DMS153 treated with DMSO at 0.1 percent for 48 hours (cell line): ENCODE results near the gene USH2A.
A peak's percentile ranks its signal among the peaks of the same experiment; 100 is the strongest.
"Not testable (repeated sequence)": the region's sequence is repeated elsewhere in the genome, so short reads cannot be mapped to it uniquely, and the experiment has no call there.

Experiments
- DNase-seq: peaks from one replicate; lab custom pipeline; 2025; ENCODE audit not compliant: unreplicated experiment; lab: John Stamatoyannopoulos, UW

Gene USH2A

GRCh38 chr1:216416488-216416887 lies 6.8 kb downstream of the USH2A start:
- no peak for DNase-seq

- no peak for DNase-seq
These were observed 13.2 kb downstream of the USH2A start for GRCh38 chr1:216410026-216410425.

- DNase-seq = no peak
These were observed 32.3 kb downstream of the USH2A start for GRCh38 chr1:216390956-216391355.

DNA sequence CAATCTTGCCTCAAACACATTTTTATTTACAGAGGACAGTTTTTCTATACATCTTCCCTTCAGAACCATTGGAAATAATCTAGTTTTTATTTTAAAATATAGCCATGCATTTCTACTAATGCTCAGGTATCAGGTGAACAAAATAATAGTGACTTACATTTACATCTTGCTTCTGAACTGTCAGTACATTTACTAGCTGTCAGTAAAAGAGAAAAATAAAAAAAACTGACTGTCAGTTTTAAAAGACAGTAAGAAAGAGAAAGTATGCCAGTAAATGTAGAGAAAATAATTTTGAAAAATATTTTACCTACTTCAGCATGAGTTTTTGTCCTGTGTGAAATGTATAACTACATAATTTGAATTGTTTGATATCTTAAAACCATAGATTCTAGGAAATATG lies 33.5 kb downstream of the USH2A start:
- no peak for DNase-seq

- DNase-seq = no peak
These were observed 34.7 kb downstream of the USH2A start for GRCh38 chr1:216388558-216388957.

DNA sequence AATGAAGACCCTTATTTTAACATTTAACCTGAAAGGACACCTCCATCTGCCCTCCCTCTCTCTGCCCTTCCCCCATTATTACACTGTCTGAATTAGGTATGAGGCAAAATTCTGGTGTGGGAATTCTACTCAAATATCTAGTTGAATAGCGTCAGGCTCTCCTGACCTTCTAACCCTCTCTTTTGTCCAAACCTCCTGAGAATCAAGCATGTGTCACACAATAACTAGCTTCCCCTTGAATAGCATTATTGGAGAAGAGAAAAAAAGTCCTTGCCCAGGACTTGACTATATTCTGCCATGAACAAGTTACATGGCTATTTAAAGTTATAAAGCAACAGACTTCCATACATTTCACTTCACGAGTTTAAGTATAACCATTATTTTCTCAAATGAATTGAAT lies 35.5 kb downstream of the USH2A start:
- no peak for DNase-seq

GRCh38 chr1:216379441-216379840 lies 43.8 kb downstream of the USH2A start:
- no peak for DNase-seq

DNA sequence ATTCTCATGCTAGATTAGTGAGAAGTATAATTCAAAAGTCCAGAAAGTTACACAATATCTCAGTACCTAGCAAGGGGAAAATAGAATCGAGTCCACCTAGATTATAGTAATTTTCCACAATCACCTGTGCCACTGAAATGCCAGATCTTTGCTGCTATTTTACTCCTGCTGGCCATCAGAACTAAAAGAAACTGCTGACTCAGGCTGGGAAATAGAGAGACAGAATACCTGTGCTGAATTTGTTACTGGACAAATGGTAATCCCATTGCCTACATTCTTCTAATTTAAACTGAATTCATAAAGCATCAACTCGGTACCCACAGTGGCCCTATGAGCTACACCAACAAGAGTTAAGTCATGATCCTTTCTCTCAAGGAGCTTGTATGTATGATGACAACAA lies 55.0 kb downstream of the USH2A start:
- DNase-seq = no peak

GRCh38 chr1:216366979-216367378 lies 56.3 kb downstream of the USH2A start:
- DNase-seq = no peak

DNA sequence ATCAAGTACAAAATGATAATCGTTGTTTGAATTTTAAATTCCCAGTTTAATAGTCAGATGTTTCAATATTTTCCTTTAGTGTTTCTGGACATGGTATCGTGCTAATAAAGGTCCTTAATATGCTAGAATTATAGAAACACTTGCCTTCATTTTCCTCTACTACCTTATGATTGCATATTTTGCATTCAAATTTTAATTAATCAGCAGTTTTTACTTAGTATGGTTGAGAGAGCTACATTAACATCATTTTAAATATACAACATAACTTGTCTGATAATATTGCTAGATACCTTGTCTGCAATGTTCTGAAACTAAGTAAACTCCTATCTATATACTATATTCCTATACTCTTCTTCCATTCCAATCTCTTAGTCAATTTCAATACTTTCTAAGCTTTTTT lies 66.3 kb downstream of the USH2A start:
- DNase-seq = no peak

GRCh38 chr1:216350186-216350585 lies 73.1 kb downstream of the USH2A start:
- no peak for DNase-seq

- no peak for DNase-seq
These were observed 76.7 kb downstream of the USH2A start for GRCh38 chr1:216346526-216346925.

GRCh38 chr1:216340542-216340941 lies 82.7 kb downstream of the USH2A start:
- DNase-seq = not testable (repeated sequence)

DNA sequence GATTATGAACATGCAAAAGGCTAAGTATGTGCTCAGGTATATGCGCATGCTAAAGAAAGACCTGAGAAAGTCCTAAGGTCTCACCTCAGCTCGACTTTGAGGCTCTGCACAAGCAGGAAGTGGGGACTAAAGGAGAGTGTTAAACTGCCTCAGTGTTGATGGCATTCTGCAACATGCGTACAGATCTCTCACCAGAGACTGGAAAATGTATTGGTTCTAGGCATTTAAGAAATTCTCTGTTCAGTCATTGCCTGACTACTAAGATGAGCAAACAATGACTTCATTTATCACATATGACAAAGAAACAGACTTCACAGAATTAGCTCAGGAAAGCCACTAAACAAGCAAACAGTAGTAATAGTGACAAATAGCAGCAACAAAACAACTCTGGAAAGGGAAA lies 90.8 kb downstream of the USH2A start:
- DNase-seq = no peak

DNA sequence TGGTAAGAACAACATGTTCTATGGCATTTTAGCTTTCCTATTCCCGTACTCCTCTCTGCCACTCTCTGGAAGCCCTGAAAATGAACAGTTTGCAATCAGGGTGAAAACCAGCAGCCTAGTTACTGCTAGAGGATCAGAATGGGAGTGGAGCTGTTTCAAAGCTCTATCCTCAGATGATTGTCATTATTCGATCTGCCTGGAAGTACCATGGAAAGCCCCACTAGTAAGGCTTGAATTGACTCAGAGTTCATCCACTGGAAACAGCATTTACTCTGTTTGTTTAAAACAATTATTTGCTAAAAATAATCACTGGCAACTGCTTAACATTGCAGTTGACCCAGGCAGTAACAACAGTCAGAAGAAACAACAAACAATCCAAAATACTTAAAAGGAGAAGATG lies 91.2 kb downstream of the USH2A start:
- DNase-seq = no peak

DNA sequence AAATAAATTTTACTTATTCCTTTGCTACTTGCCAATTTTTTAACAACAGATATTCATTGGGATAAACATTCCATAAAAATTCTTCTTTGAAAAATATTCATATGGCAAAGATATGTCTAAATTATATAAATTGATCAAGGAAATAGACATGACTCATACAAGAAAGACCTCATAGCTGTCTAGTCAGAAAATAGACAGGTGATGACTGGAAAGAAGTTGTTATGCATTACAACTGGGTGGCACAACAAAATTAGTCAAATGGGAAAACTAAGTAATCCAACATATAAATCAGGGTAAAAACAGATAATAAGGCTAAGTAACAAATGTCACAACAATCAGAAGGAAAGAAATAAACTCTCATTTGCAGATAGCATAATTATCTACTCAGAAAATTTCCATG lies 92.0 kb downstream of the USH2A start:
- no peak for DNase-seq

DNA sequence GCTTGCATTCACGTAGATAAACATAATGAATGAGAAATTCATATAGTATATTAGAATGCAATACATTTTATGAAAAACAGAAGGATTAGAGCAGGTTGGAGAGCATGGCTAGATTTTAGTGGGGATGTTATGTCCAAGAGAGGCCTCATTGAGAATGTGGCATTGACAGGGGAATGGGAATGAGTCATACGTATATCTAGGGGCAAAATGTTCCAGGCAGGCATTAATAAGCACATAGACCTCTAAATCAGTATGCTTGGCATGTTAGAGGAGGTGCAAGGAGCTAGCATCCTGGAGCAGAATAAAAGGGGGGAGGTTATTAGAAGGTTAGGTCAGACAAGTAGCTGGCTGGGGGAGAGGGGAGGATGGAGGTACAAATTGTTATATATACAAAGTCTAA lies 93.0 kb downstream of the USH2A start:
- DNase-seq = no peak

DNA sequence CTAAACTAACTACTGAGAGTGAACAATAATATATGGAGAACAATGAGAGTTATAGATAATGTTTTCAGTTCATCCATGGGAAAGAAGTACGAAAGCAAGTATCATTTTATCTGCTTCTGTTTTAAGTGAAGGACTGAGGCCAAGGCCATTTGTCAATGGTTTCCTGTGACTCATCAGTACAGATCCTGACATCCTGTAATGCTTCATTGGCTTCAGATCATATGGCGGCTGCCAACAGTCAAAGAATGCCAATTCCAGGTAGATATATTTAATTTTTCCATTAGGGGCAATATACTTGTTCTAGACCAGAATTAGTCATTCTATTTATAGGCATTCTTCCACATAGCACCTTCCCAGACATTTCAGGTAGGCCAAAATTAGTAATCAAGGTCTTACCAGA lies 97.3 kb downstream of the USH2A start:
- DNase-seq = no peak

GRCh38 chr1:216325336-216325735 lies 97.9 kb downstream of the USH2A start:
- DNase-seq = no peak

- no peak for DNase-seq
These were observed 99.9 kb downstream of the USH2A start for GRCh38 chr1:216323344-216323743.

- no peak for DNase-seq
These were observed 108.7 kb downstream of the USH2A start for GRCh38 chr1:216314379-216315095.

DNA sequence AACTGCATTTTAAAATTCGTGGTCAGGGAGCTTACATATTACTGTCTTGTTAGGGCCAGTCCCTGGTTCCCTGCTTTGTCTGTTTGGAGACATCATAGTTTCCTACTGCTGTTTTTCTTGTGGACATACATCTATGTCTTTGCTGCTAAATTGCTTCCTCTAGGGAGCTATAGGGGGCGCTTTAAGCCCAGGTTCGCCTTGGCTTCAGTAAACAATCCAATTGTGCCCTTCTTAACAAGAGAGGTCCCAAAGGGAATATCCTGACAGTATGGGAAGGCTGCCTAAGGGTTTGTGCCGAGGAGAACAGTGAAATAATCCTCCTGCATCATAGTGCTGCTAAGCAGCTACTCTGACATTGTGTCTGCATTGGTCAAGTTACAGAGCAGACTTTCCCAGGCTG lies 112.5 kb downstream of the USH2A start:
- DNase-seq = peak; percentile 63

DNA sequence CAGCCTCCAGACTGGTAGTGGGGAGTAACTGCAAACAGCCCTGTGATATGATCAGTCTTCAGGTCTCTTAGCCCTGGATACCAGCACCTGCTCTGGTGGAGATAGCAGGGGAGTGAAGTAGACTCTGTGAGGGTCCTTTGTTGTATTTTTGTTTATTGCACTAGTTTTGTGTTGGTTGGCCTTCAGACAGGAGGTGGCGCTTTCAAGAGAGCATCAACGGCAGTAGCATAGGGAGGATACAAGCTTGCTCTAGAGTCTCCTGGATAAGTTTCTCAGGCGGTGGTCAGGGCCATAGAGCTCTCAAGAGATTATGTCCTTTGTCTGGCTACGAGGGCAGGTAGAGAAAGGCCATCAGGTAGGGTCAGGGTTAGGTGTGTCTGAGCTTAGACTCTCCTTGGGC lies 116.4 kb downstream of the USH2A start:
- no peak for DNase-seq
